GOT3 (cell line): Measurements from ENCODE around the gene HIRIP3.
"Not testable (repeated sequence)": the region's sequence is repeated elsewhere in the genome, so short reads cannot be mapped to it uniquely, and the experiment has no call there.

ENCODE experiments used
- DNase-seq: peaks from one replicate; lab custom pipeline; 2025; ENCODE audit warnings: mixed read lengths; lab: John Stamatoyannopoulos, UW

Gene HIRIP3

GRCh38 chr16:30016555-30017276 is 21.3 kb upstream of the HIRIP3 start:
- no peak for DNase-seq

GRCh38 chr16:30015450-30015849 is 20.0 kb upstream of the HIRIP3 start:
- not testable (repeated sequence) for DNase-seq

GRCh38 chr16:30012598-30012997 is 17.2 kb upstream of the HIRIP3 start:
- DNase-seq: not testable (repeated sequence)

GRCh38 chr16:30011714-30012504 is 16.5 kb upstream of the HIRIP3 start:
- DNase-seq: no peak

- DNase-seq: no peak
Observed at GRCh38 chr16:30010844-30011713, 15.7 kb upstream of the HIRIP3 start, which contains the start of gene DOC2A. DOC2A (minus strand) TSS chr16:30011027; CDS start chr16:30010222, 805 bp downstream.

GRCh38 chr16:30009990-30010843 is 14.8 kb upstream of the HIRIP3 start:
- DNase-seq: no peak

- DNase-seq: no peak
Observed at GRCh38 chr16:30009085-30009862, 13.9 kb upstream of the HIRIP3 start.

GRCh38 chr16:30007378-30007895 is 12.0 kb upstream of the HIRIP3 start:
- no peak for DNase-seq

GRCh38 chr16:30006659-30007377 is 11.4 kb upstream of the HIRIP3 start:
- DNase-seq: no peak

- DNase-seq: no peak
Observed at GRCh38 chr16:30006095-30006473, 10.7 kb upstream of the HIRIP3 start.

- DNase-seq: no peak
Observed at GRCh38 chr16:30005341-30006094, 10.1 kb upstream of the HIRIP3 start.

GRCh38 chr16:30004811-30005242 is 9.4 kb upstream of the HIRIP3 start:
- DNase-seq: no peak

- no peak for DNase-seq
Observed at GRCh38 chr16:30004424-30004776, 9.0 kb upstream of the HIRIP3 start.

- no peak for DNase-seq
Observed at GRCh38 chr16:30003670-30004423, 8.4 kb upstream of the HIRIP3 start.

- DNase-seq: no peak
Observed at GRCh38 chr16:30002614-30003346, 7.4 kb upstream of the HIRIP3 start.

GRCh38 chr16:30000735-30001631 is 5.6 kb upstream of the HIRIP3 start:
- DNase-seq: no peak
